WTC11 (cell line): ENCODE results near the gene ABLIM3.

ENCODE experiments used
- CTCF ChIP-seq: fragments of 200-600 bp; IDR thresholded peaks from 2 replicates; pipeline ENCODE4 v1.8.0; 2022; ENCODE audit warnings: antibody characterized with exemption
- E2F1 ChIP-seq: sonication (generic); formaldehyde crosslinking; IDR thresholded peaks from 2 replicates; pipeline ENCODE4 v1.8.0; 2022; ENCODE audit warnings: mild to moderate bottlenecking, missing genetic modification reagents
- E2F4 ChIP-seq: sonication (generic); formaldehyde crosslinking; IDR thresholded peaks from 2 replicates; pipeline ENCODE4 v1.8.1; 2022; ENCODE audit warnings: low read depth, mild to moderate bottlenecking, moderate library complexity, missing genetic modification reagents, borderline replicate concordance
- ELF4 ChIP-seq: sonication (generic); formaldehyde crosslinking; IDR thresholded peaks from 2 replicates; pipeline ENCODE4 v1.8.1; 2022; ENCODE audit warnings: low read depth, mild to moderate bottlenecking, moderate library complexity, missing genetic modification reagents
- GABPB1 ChIP-seq: sonication (generic); formaldehyde crosslinking; IDR thresholded peaks from 2 replicates; pipeline ENCODE4 v1.8.1; 2023; ENCODE audit warnings: mild to moderate bottlenecking, missing genetic modification reagents
- HMGXB4 ChIP-seq: sonication (generic); formaldehyde crosslinking; IDR thresholded peaks from 2 replicates; pipeline ENCODE4 v1.8.1; 2023; ENCODE audit warnings: mild to moderate bottlenecking, moderate library complexity, missing genetic modification reagents
- IRF1 ChIP-seq: sonication (generic); formaldehyde crosslinking; IDR thresholded peaks from 2 replicates; pipeline ENCODE4 v1.8.0; 2023; ENCODE audit warnings: missing genetic modification reagents
- JUN ChIP-seq: sonication (generic); formaldehyde crosslinking; IDR thresholded peaks from 2 replicates; pipeline ENCODE4 v1.8.0; 2023; ENCODE audit warnings: mild to moderate bottlenecking, missing genetic modification reagents
- MAX ChIP-seq: sonication (generic); formaldehyde crosslinking; IDR thresholded peaks from 2 replicates; pipeline ENCODE4 v1.8.0; 2022; ENCODE audit warnings: mild to moderate bottlenecking, missing genetic modification reagents
- MLX ChIP-seq: sonication (generic); formaldehyde crosslinking; IDR thresholded peaks from 2 replicates; pipeline ENCODE4 v1.8.1; 2023; ENCODE audit warnings: mild to moderate bottlenecking, missing genetic modification reagents, moderate library complexity
- NFYB ChIP-seq: sonication (generic); formaldehyde crosslinking; conservative IDR thresholded peaks from 2 replicates; pipeline ENCODE4 v1.8.0; 2022; ENCODE audit warnings: low read depth, missing genetic modification reagents
- PRDM15 ChIP-seq: sonication (generic); formaldehyde crosslinking; IDR thresholded peaks from 2 replicates; pipeline ENCODE4 v1.8.0; 2022; ENCODE audit warnings: missing genetic modification reagents
- ZSCAN18 ChIP-seq: fragments of 250-450 bp; sonication (Bioruptor Pico); IDR thresholded peaks from 2 replicates; pipeline ENCODE4 v2.1.2; 2022; ENCODE audit warnings: mild to moderate bottlenecking, moderate library complexity
- TF ChIP-seq, protein P1 (sequence below): sonication (generic); formaldehyde crosslinking; IDR thresholded peaks from 2 replicates; pipeline ENCODE4 v1.8.1; 2022; ENCODE audit warnings: missing genetic modification reagents, borderline replicate concordance

DNA sequence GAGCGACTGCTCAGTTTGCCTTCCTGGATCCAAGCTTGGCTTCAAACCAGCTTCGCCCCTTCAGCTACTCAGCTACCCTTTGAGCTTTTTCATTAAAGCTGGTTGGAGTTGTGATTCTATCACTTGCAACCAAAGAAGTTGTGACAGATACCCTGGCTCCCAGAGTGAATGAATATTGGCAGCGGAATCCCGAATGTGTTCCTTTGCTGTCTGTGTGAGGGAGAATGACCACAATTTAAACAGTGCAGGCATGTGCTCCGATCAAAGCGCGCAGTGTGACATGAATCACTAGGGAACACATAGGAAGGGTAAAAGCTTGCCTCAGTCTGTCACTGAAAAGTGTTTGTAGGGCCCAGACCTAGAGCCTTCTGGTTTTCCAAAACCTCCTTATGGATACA, 123.8 kb downstream of the ABLIM3 start:
- TF ChIP-seq E2F1 (no peak), CTCF (no peak), PRDM15 (no peak), HMGXB4 (CRISPR knock-in tag) (no peak), GABPB1 (CRISPR knock-in tag) (no peak), MLX (CRISPR knock-in tag) (no peak), IRF1 (no peak), JUN (CRISPR knock-in tag) (no peak), NFYB (CRISPR knock-in tag) (no peak), MAX (no peak), E2F4 (no peak), ZSCAN18 (CRISPR knock-in tag) (no peak), ELF4 (CRISPR knock-in tag) (no peak)
- TF ChIP-seq, protein P1, sequence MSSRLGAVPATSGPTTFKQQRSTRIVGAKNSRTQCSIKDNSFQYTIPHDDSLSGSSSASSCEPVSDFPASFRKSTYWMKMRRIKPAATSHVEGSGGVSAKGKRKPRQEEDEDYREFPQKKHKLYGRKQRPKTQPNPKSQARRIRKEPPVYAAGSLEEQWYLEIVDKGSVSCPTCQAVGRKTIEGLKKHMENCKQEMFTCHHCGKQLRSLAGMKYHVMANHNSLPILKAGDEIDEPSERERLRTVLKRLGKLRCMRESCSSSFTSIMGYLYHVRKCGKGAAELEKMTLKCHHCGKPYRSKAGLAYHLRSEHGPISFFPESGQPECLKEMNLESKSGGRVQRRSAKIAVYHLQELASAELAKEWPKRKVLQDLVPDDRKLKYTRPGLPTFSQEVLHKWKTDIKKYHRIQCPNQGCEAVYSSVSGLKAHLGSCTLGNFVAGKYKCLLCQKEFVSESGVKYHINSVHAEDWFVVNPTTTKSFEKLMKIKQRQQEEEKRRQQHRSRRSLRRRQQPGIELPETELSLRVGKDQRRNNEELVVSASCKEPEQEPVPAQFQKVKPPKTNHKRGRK (CRISPR knock-in tag) = no peak
